PC-9 (cell line): Measurements from ENCODE around the gene AMOTL2. TPM values are rescaled to one million over a fixed set of nuclear protein-coding genes. Genes with fewer than 3 reads are reported as not detected.

ENCODE experiments used
- BruUV-seq: library from RNA; stranded (reverse); fragments of 400-500 nt; replicated peaks from 2 replicates; lab custom pipeline; 2021; lab: Mats Ljungman, UMichigan
- CTCF ChIA-PET: fragments of 300-600 bp; sonication (Branson Sonifier 250); formaldehyde crosslinking; loops from one replicate; lab custom pipeline; 2022; ENCODE audit warnings: antibody characterized with exemption; lab: Charles Lee
- POLR2A ChIA-PET: fragments of 300-600 bp; sonication (Branson Sonifier 250); formaldehyde crosslinking; loops from one replicate; lab custom pipeline; 2022; ENCODE audit warnings: antibody characterized with exemption; ENCODE audit not compliant: unreplicated experiment; lab: Charles Lee
- DNase-seq, 2 experiments: peaks; one replicate each; pipeline versions ENCODE4 v3.0.0 to v3.0.0-alpha.2; 2015 to 2022; ENCODE audit warnings: mixed read lengths in 1 of 2
- H2AFZ ChIP-seq: fragments of 200-600 bp; sonication (generic); 2 replicates; pipeline ENCODE4 v1.8.1; 2017; ENCODE audit warnings: antibody characterized with exemption
- H3F3A ChIP-seq: fragments of 200-600 bp; sonication (generic); 2 replicates; pipeline ENCODE4 v1.8.1; 2017; ENCODE audit warnings: antibody characterized with exemption, mild to moderate bottlenecking, low read depth; ENCODE audit not compliant: insufficient read depth
- H3K27ac ChIP-seq: fragments of 200-600 bp; sonication (generic); 2 replicates; pipeline ENCODE4 v1.6.1; 2016; ENCODE audit warnings: mixed run types
- H3K27me3 ChIP-seq: fragments of 200-600 bp; sonication (generic); 2 replicates; pipeline ENCODE4 v1.6.1; 2016; ENCODE audit warnings: low read depth, mixed run types; ENCODE audit not compliant: insufficient read depth
- H3K36me3 ChIP-seq: fragments of 200-600 bp; sonication (generic); 2 replicates; pipeline ENCODE4 v1.6.1; 2016; ENCODE audit warnings: low read depth, mixed run types
- H3K4me1 ChIP-seq: fragments of 200-600 bp; sonication (generic); replicated peaks from 2 replicates; pipeline ENCODE4 v1.6.1; 2016; ENCODE audit warnings: mixed run types; ENCODE audit not compliant: insufficient read depth
- H3K4me2 ChIP-seq: fragments of 200-600 bp; sonication (generic); 2 replicates; pipeline ENCODE4 v1.6.1; 2017; ENCODE audit warnings: mixed run types
- H3K4me3 ChIP-seq: fragments of 200-600 bp; sonication (generic); 2 replicates; pipeline ENCODE4 v1.6.1; 2016; ENCODE audit warnings: mixed run types
- H3K79me2 ChIP-seq: fragments of 200-600 bp; sonication (generic); 2 replicates; pipeline ENCODE4 v1.6.1; 2017; ENCODE audit warnings: low read depth, mixed run types
- H3K9me2 ChIP-seq: fragments of 200-600 bp; sonication (generic); 2 replicates; pipeline ENCODE4 v1.8.1; 2017; ENCODE audit warnings: mild to moderate bottlenecking; ENCODE audit not compliant: insufficient read depth
- H3K9me3 ChIP-seq: fragments of 200-600 bp; sonication (generic); 2 replicates; pipeline ENCODE4 v1.8.1; 2016; ENCODE audit warnings: low read depth; ENCODE audit not compliant: insufficient read depth
- H4K20me1 ChIP-seq: fragments of 200-600 bp; sonication (generic); 2 replicates; pipeline ENCODE4 v1.8.1; 2017; ENCODE audit not compliant: insufficient read depth
- CTCF ChIP-seq: fragments of 200-600 bp; sonication (generic); conservative IDR thresholded peaks from 2 replicates; pipeline ENCODE4 v1.6.1; 2017; ENCODE audit warnings: mixed run types, antibody characterized with exemption, mild to moderate bottlenecking, moderate library complexity
- EZH2 ChIP-seq: fragments of 200-600 bp; sonication (generic); IDR thresholded peaks from 2 replicates; pipeline ENCODE4 v1.8.0; 2017; ENCODE audit warnings: antibody characterized with exemption, low read depth
- intact Hi-C: fragments of 100-400 bp; cut with micrococcal nuclease; formaldehyde crosslinking; loops from one replicate; pipeline ENCODE4 v1.10.0; 2022; ENCODE audit not compliant: unreplicated experiment
- total RNA-seq: library from RNA; stranded (reverse); gene quantifications from 2 replicates; pipeline ENCODE4 v1.2.3, GENCODE V29; 2021

The AMOTL2 gene
- total RNA-seq, 1 experiment from 2014 or later = 147 TPM

- H3K4me3 ChIP-seq = no peak overlapping the region
- no TSS peak for BruUV-seq
- no peak overlapping the region for H3K4me2 ChIP-seq
- no peaks in the 10 kb centered on the region for H3K36me3 ChIP-seq
- DNase-seq = no peak
- ChIA-PET POLR2A (interaction anchor here (0.5 kb wide), 1 partner anchor 17 kb away, joined by 3 read pairs; no protein-coding TSS in a partner anchor), CTCF (no interaction called here)
- intact Hi-C loops = no loop called here
- TF ChIP-seq EZH2 (no peak), CTCF (no peak)
- no peaks in the 10 kb centered on the region for H3K4me1 ChIP-seq
- H3K9me3 ChIP-seq = no peaks in the 10 kb centered on the region; the same call in 1 of the 2 replicates
- H3K27me3 ChIP-seq = no peaks in the 10 kb centered on the region
- H4K20me1 ChIP-seq = no peaks in the 10 kb centered on the region
- no peaks in the 10 kb centered on the region for H3K9me2 ChIP-seq
- H3K27ac ChIP-seq = no peak overlapping the region
- H2AFZ ChIP-seq = no peak overlapping the region
- no peaks in the 10 kb centered on the region for H3F3A ChIP-seq
- no peaks in the 10 kb centered on the region for H3K79me2 ChIP-seq
Observed at GRCh38 chr3:134395103-134395502, 20.9 kb upstream of the AMOTL2 start.

DNA sequence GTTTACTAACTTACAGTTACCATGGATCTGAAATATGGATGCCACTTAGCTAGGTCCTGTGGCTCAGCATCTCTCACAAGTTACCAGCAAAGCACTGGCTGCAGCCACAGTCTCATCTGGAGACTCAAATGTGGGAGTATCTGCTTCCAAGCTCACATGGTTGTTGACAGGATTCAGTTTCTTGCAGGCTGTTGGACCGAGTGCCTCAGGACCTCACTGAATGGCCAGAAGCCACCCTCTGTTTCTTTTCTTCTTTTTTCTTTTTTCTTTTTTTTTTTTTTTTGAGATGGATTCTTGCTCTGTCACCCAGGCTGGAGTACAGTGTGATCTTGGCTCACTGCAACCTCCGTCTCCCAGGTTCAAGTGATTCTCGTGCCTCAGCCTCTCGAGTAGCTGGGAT lies 20.1 kb upstream of the AMOTL2 start:
- no peaks in the 10 kb centered on the region for H3K9me2 ChIP-seq
- H4K20me1 ChIP-seq = no peaks in the 10 kb centered on the region
- H3K79me2 ChIP-seq = no peaks in the 10 kb centered on the region
- DNase-seq = no peak
- no peaks in the 10 kb centered on the region for H3K4me1 ChIP-seq
- H3K36me3 ChIP-seq = no peaks in the 10 kb centered on the region
- TF ChIP-seq EZH2 = no peak
- TF ChIP-seq CTCF = no peak
- no peak overlapping the region for H3K4me3 ChIP-seq
- intact Hi-C loops = no loop called here
- H3K4me2 ChIP-seq = no peak overlapping the region
- CTCF ChIA-PET = no interaction called here
- no peak overlapping the region for H2AFZ ChIP-seq
- POLR2A ChIA-PET = interaction anchor here (0.7 kb wide), 1 partner anchor 35 kb away, joined by 9 read pairs; no protein-coding TSS in a partner anchor
- H3K9me3 ChIP-seq = no peaks in the 10 kb centered on the region; the same call in 1 of the 2 replicates
- no TSS peak for BruUV-seq
- H3K27ac ChIP-seq = no peak overlapping the region
- H3F3A ChIP-seq = no peaks in the 10 kb centered on the region
- H3K27me3 ChIP-seq = no peaks in the 10 kb centered on the region

DNA sequence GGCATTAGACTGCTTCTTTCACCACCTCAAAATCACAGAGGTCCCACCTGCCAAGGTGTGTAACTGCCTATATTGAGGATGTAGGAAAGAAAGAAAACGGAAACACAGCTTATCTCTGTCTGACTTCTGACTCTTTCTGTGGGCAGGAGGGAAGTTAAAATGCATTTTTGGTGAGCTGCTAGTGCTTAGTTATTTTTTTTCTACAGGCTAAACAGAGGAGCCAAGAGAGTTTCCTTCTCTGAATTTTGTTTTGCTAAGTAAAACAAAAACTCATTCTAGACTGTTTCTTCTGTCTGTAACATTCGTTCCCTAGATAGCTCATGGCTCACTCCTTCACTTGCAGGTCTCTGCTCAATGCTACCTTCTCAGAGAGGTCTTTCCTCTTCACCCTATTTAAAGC lies 18.8 kb upstream of the AMOTL2 start:
- Histone ChIP-seq H3K9me2 (no peaks in the 10 kb centered on the region), H3K27ac (no peak overlapping the region), H3K79me2 (no peaks in the 10 kb centered on the region), H3K27me3 (no peaks in the 10 kb centered on the region), H3K4me3 (no peak overlapping the region), H3K4me1 (no peaks in the 10 kb centered on the region), H3K36me3 (no peaks in the 10 kb centered on the region), H2AFZ (no peak overlapping the region), H3K4me2 (no peak overlapping the region), H3F3A (no peaks in the 10 kb centered on the region), H3K9me3 (no peaks in the 10 kb centered on the region; the same call in 1 of the 2 replicates), H4K20me1 (no peaks in the 10 kb centered on the region)
- POLR2A ChIA-PET = no interaction called here
- DNase-seq = no peak
- CTCF ChIA-PET = interaction anchor here (1.3 kb wide), 1 partner anchor 10 kb away, joined by 4 read pairs; no protein-coding TSS in a partner anchor
- no peak for TF ChIP-seq EZH2
- no TSS peak for BruUV-seq
- intact Hi-C loops = no loop called here
